HG03039 (cell line): ENCODE measurements around the gene OR4F15.
"Not testable (repeated sequence)": the region's sequence is repeated elsewhere in the genome, so short reads cannot be mapped to it uniquely, and the experiment has no call there.

Source experiments
- ATAC-seq: cut with Tn5 transposase; IDR thresholded peaks from one replicate; pipeline ENCODE4 v1.9.1; 2021; ENCODE audit warnings: mild to moderate bottlenecking, moderate library complexity; ENCODE audit not compliant: unreplicated experiment

Gene OR4F15, protein sequence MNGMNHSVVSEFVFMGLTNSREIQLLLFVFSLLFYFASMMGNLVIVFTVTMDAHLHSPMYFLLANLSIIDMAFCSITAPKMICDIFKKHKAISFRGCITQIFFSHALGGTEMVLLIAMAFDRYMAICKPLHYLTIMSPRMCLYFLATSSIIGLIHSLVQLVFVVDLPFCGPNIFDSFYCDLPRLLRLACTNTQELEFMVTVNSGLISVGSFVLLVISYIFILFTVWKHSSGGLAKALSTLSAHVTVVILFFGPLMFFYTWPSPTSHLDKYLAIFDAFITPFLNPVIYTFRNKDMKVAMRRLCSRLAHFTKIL

DNA sequence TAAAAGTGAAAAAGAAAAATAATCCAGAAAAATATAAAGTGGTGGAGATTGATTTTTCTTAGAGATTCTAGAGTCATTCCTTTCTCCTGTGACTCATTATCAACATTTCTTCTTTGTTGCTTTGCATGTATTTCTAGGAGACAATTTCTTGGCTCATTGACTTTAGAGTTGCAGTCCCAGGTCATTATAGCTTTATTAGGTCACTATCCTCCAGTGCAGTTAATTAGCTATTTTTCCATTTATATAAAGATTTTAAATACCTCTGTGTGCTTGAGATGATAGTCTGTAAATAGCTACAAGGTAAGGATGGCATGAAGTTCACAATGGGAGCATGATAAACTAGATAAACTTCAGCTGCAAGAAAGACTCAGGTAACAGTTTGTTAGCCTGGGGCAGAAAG, at the start of gene OR4F15:
TSS of gene OR4F15 (plus strand) at position 301 of the 400 bp plus-strand sequence. CDS start 5,985 bp downstream, outside the sequence.
- no peak for ATAC-seq

DNA sequence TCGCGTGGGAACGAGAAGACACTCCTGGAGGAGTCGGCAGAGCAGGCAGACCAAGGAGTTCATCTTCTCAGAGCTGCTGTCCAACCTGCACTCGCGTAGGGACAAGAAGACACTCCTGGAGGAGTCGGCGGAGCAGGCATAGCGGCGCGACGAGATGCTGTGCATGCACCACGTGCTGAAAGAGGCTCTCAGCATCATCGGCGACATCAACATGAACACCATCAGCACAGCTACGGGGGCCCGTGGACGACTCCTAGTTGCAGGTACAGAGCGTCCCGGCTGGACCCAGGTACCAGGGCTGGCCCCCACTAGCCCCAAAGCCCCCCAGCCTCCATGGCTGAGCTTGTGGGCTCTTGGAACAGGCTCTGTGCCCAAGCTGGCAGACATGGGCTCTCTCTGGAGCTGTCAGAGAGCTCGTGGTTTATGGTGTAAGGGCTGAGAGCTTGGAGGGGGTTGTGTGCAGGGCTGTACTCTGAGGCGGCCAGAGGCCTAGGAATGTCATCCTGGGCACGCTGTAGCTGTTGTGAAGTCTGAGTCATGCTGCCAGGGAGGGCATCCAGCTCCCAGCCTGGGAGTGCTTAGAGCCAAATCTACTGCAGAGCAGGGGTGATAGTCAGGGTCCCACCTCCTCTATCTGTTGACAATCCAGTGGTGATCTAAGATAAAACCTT, 47.2 kb upstream of the OR4F15 start:
- not testable (repeated sequence) for ATAC-seq

DNA sequence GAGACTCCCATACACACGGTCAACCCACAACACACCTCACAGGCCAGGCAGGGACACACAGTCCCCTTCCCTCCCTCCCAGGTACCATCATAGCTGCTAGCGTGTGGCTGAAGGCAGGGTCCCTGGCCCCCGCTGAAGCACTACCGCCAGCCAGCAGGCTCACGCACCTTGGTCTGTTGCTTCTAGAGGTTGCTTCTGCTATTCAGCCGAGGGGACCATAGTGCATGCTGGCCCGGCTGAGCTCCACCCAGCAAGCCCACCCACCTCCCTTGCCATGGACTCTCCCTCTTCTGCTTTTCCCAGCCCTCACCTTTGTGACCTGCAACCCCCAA, 46.7 kb upstream of the OR4F15 start:
- ATAC-seq, result not testable (repeated sequence)

DNA sequence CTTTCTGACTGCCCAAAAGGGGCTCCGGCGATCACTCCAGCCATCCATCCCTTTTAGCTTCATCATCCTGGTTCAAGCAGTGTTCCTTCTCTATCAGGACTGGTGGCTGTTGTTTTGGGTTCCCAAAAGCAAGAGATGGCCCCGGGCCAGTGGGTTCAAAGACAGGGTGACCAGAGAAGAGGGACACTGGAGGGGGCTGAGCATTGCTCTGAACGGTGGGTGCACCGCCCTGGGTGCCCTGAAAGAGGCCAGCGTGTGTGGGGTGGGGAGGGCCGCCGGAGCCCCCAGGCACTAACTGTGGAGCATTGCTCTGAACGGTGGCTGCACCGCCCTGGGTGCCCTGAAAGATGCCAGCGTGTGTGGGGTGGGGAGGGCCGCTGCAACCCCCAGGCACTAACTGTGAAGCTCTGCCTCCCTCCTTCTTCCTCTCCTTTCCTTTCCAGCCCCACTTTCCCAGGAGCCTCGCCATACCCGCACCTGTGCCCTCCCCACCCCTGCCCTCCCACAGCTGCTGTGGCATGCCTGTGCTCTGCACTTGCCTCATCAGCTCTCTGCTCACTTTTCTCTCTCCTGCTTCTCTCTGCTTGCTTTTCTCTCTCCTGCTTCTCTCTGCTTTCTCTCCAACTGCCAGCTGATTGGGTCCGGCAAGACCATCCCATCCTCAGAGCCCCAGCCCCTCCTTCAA, 46.1 kb upstream of the OR4F15 start:
- no peak for ATAC-seq

DNA sequence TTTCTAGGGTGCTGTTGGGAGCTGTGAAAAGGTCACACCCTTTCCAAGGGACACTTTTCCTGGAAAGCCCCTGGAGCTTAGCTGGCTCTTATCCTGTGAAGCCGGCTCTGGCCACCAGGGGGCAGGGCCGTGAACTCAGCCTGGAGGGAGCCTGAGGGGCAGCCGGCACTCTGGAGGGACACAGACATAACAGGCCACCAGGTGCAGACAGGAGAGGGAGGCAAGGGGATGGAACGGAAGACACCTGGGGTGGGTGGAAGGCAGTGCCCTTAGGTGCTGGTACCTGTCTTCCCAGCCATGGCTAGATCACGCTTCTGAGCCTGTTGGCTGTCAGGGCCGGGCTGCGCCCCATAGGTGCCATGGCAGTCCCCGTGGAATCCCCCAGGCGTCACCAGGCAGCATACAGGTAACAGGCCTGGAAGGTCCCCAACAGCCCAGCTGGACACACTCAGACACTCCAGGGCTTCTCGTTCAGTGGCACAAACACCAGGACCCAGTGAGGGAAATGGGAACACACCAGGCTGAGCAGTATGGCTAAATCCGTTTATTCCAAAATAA, 44.8 kb upstream of the OR4F15 start:
- ATAC-seq, result not testable (repeated sequence)

DNA sequence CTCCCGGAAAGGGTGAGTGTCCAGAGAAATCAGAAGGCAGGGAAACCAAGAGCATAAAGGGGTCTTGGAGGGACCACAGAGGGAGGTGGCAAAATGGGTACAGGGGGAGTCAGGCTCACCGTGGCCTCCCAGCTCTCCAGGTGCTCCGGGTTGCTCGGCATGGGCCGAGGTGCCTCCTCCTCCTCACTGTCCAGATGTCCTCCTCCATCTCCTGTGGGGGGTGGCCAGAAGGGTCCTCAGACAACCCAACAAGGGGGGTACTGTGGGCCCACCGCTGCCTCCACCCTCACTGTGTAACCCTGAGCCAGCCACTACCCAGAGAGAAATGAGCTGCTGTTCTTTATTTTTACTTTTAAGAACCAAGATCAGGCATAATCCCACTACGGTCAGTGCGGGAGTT, 39.1 kb upstream of the OR4F15 start:
- ATAC-seq, result no peak

DNA sequence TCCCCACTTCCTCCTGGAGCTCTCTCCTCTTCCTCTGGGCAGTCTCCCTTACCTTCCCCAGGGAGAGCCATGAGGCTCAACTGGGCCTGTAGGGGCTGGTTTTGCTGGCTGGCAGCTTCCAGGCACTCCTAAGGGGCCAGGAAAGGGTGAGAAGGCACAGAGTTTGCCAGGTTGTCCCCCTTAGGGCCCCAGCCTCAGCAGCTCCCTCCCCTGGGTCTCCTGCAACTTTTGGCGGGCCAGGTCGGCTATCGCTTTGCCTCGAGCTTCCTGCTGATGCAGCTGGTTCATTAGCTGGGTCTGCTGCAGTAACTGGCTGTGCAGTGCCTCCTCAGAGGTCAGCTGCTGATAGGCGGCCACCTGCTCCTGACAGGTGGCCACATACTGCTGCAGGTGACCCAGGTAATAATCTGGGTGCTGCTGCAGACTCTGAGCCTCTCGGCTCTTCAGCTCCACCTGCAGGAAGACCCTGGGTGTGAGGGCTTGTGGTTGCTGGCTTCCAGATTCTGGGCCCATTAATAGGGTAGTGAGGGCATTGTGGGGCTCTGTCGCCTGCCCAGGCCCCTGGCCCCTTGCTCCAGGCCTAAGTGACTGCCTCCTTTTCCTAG, 38.4 kb upstream of the OR4F15 start:
- ATAC-seq, result no peak

DNA sequence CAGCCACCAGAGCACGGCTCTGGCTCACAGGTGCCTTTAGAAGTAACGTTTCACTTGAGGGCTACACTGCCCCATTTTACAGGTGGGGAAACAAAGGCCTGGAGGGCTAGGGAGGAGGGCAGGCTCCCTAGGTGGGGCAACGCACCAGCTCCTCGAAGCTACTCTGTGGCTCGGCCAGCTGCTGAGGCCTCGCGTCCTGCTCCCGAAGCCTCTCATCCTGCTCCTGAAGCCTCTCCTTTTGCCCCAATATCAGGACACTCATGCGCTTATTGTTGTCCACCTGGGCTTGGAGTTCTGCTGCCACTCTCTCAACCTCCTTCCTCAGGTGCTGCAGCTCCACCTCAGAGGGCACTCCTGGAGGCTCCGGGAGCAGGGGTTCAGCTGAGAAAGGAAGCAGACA, 36.9 kb upstream of the OR4F15 start:
- ATAC-seq, result no peak

DNA sequence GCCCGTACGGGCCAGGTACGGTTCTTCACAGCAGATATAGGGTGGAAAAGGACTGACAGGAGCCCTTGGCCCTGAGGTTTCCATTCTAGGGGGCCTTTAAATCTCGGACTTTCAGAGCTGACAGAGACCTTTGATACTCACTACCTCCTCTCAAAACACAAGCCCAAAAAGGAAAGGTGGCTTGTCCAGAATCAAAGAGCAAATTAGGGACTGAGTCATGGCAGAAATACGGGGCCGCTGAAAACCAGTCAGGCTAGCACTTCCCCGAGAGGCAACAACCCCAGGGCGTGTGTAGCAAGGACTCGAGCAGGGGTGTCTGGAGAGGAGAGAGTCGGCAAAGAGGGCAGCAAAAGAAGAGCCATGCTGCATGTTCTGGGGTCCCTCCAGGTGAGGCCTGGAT, 33.4 kb upstream of the OR4F15 start:
- ATAC-seq, result not testable (repeated sequence)

DNA sequence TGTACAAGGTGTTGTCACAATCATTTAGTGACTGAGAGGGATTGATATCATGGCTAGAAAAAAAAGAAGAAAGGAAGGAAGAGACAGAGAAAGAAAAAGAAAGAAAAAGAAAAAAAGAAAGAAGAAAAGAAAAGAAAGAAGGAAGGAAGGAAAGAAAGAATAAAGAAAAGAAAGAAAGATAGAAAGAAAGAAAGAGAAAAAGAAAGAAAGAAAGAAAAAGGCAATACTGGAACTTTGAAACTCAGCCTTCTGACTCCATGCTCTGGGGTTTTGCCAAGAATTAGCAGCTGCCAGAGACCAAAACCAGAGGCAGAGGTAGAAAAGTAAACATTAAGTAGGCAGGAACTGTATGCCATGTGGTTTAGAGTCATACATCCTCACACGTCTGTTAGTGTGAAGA, 31.8 kb upstream of the OR4F15 start:
- not testable (repeated sequence) for ATAC-seq

DNA sequence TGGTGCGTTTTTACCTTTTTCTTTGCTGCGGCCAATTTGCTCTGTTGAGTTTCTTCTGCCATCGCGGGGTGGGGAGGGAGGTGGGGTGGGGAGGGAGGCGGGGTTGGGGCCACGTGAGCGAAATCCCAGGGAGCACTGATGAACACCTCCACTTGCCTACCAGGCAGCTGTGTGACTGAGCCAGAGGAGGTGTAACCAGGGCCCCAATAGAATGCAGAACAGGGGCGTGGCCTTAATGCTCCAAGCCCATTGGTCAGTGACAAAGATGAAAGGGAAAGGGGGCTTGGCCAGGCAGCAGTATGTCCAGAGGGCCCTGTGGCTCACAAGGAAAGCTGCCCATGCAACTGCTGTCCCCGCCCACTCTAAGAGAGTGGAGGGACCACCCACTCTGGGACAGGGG, 30.1 kb upstream of the OR4F15 start:
- ATAC-seq, result no peak

DNA sequence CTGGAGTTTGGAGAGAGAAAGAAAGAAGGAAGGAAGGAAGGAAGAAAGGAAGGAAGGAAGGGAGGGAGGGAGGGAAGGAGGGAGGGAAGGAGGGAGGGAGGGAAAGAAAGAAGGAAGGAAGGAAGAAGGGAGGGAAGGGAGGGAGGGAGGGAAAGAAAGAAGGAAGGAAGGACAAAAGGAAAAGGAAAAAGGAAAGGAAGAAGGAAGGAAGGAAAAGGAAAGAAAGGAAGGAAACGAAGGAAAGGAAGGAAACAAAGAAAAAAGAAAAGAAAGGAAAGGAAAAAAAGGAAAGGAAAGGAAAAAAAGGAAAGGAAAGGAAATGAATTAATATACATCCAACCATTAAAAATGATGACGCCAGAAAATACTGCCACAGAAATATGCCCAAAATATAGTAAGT, 27.4 kb upstream of the OR4F15 start:
- no peak for ATAC-seq

DNA sequence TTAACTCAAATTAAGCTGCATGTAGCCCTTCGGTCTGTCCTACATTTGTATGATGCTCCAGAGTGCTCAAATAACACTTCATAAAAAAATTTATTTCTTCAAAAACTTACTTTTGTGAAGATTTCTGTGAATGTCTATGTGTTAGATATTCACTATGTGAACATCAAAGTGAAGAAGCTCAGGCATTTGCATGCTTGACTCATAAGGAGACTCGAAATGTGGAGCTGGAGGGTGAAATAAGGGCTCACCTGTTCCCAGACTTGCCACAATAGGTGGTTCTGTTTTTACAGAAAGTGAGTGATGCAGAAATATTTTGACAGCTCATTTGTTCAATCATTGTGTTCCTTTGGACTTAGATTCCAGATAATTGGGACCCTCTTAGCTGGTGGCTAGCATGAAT, 25.6 kb upstream of the OR4F15 start:
- ATAC-seq, result not testable (repeated sequence)

DNA sequence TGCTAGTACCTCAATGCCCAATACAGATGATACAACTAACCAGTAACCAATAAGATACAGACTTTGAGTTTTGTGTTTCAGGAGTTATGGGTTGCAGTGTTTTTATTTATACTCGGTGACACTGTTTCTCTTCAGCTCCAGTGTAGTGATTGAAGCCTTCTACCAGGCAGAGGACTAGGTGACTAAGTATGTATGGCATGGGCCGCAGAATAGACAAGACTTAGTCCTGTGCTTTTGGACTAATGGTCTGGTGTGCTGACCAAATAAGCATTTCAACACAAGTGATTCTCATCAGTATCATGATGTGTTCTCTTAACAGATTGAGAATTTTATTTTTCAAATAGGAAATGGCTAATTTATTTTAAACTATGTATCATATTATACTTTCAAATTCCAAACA, 24.0 kb upstream of the OR4F15 start:
- ATAC-seq, result not testable (repeated sequence)

DNA sequence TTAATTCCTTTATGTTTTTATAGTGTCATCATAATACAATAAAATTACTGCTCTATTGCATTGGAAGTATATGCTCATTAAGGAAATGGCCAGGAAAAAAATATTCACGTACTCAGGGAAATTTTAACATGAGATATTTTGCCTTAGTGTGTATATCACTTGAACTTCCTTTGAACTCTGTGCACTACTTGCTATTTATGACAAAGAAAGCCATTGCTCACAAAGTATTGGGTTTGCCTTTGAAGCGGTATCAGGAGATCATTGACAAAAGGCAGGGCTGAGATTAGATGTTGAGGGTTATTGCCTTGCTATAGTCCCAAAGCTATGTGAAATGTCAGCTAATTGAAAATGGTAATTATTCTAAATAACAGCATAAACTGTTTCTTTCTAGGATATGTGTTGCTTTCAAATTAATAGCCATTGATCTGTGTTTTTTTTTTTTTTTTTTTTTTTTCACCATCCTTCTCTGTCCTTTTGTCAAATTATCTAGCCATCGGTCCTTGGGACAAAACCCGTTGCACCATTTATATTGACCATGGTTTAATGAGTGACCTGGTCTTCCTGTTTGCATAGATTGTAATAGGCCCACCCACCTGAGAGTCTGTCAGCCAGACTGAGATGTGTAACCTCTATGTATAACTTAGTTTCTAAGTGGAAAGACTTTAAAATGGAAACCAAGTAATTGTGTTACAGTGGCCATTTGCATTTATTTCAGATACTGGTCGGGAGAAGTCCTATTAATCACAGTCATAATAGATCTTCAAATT, 23.3 kb upstream of the OR4F15 start:
- ATAC-seq, result not testable (repeated sequence)

DNA sequence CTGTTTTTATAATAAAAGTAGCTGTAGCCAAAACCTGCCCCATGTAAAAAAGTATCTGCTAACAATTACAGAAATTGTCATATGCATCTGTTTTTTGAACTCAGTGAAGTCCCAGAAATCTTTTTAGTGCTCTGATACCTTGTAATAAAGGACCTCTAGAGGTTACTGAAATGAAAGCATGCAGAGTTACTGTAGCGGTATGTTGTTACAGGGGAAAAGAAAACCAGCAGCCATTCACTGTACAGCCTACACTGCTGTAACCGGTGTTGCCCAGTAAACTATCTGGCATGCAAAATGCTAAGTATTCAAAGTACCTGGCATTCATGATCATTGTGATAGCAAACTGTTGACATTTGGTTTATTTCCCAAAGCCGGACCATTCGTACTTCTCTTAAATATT, 21.3 kb upstream of the OR4F15 start:
- not testable (repeated sequence) for ATAC-seq

DNA sequence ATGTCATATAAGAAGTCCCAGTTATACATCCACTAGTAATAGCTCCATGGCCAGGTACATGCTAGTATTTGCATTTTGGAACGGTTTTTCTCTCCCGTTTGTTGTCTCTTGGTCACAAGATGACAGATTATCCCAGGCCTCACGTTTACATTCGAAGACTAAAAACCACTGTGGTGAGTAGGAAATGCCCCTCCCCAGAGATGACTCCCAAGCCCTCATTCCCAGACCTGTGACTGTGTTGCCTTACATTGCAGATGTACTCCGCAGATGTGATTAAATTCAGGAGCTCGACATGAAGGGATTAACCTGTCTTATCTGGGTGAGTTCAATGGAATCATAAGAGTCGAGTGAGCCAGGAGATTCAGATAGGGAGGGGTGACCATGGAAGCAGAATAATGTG, 18.0 kb upstream of the OR4F15 start:
- not testable (repeated sequence) for ATAC-seq

DNA sequence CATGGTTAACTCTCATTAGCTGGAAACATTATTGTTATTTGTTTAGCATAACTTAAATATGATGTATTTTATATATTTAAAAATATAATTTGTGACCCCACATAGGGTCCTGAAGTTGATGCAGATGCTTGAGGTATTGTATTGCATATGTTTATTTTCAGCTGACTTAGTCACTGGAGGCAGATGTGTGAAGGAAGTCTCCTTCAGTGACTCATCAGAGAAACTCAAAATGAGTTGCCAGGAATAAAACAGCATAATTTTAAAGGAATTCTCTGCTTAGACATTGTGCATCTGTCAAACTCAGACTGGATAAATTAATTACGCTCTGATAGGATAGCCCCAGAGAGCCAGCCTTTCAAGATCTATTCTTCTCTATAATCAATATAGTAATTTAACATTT, 16.5 kb upstream of the OR4F15 start:
- ATAC-seq, result no peak

DNA sequence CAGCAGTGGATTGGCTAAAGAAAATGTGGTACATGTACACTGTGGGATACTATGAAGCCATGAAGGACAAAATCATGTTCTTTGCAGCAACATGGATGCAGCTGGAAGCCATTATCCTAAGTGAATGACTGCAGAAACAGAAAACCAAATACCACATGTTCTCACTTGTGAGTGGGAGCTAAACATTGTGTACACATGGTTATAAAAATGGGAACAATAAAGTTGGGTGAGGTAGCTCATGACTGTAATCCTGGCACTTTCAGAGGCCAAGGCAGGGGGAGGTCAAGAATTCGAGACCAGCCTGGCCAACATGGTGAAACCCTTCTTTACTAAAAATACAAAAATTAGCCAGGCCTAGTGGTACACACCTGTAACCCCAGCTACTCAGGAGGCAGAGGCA, 12.3 kb upstream of the OR4F15 start:
- no peak for ATAC-seq

DNA sequence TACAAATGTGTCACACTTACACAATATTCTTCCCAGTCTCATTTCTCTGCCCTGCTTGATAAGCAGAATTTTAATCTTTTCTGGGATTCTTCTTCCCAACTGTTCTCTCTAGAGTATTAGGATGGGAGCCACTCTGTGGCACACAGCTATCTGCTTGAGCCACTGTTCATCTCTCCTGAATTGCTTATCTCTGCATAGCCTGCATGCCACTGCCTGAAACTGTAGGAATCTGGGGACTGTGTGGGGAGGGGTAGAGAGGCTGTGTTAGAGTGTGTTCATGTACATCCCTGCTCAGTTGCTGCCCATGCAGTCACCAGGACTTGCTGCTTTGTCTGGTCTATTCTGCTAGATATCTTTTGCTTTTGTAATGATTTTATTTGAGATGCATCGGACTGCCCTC, 11.0 kb upstream of the OR4F15 start:
- no peak for ATAC-seq

DNA sequence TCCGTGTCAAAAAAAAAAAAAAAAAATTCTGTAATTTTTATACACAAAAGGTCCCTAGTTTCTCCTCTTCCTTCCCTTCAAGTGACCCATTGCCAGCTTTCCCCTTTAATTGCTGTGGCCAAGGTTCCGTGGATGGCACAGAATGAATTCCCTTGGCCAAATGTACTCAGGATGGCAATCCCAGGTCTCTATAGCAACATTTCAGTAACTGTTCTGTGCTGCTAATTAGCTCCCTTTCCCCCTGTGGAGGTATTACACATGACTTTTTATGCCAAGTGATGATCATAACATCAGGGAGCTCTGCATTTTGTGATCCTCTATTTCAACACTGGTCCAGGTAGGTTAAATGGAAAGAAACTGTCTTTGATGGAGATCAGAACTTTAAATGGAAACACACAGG, 8.8 kb upstream of the OR4F15 start, which contains the start of gene OR4F6:
TSS of gene OR4F6 (plus strand) at position 301 of the 400 bp plus-strand sequence. CDS start 2,211 bp downstream, outside the sequence.
- no peak for ATAC-seq
